ENCODE data around the gene TXNL4A.

- TF ChIP-seq EZH2 (IDR thresholded peaks at IDR 0.05; ENCODE audit: borderline replicate concordance) (no peak), CTCF (IDR thresholded peaks at IDR 0.05; ENCODE audit: poor library complexity) (no peak)
Observed at GRCh38 chr18:80033181-80034067, 45.1 kb upstream of the TXNL4A start.

All from hepatocyte (in vitro differentiated cells).